Loucy (cell line): ENCODE measurements around the gene ADCY5.

Experiments used
- H2AFZ ChIP-seq: fragments of 200-600 bp; sonication (generic); 2 replicates; pipeline ENCODE4 v1.6.0; 2016; ENCODE audit warnings: antibody characterized with exemption, mild to moderate bottlenecking, low read length, moderate library complexity
- H3F3A ChIP-seq: fragments of 200-600 bp; 2 replicates; pipeline ENCODE4 v1.6.0; 2016; ENCODE audit warnings: antibody characterized with exemption, low read depth, mild to moderate bottlenecking
- H3K27me3 ChIP-seq: fragments of 200-600 bp; sonication (generic); 2 replicates; pipeline ENCODE4 v1.6.1; 2014; ENCODE audit warnings: low read length, mild to moderate bottlenecking; ENCODE audit not compliant: insufficient read depth, poor library complexity, severe bottlenecking
- H3K36me3 ChIP-seq: fragments of 200-600 bp; sonication (generic); 2 replicates; pipeline ENCODE4 v1.6.1; 2016; ENCODE audit warnings: low read length; ENCODE audit not compliant: insufficient read depth
- H3K4me1 ChIP-seq: fragments of 200-600 bp; sonication (generic); 2 replicates; pipeline ENCODE4 v1.5.1; 2014; ENCODE audit warnings: low read length, mild to moderate bottlenecking; ENCODE audit not compliant: insufficient read depth, poor library complexity, severe bottlenecking
- H3K4me2 ChIP-seq: fragments of 200-600 bp; sonication (generic); 2 replicates; pipeline ENCODE4 v1.6.0; 2014; ENCODE audit warnings: antibody characterized with exemption, low read length, low read depth, mild to moderate bottlenecking; ENCODE audit not compliant: poor library complexity, severe bottlenecking
- H3K4me3 ChIP-seq: fragments of 200-600 bp; sonication (generic); 2 replicates; pipeline ENCODE4 v1.5.1; 2014; ENCODE audit warnings: low read length, mild to moderate bottlenecking, mixed read lengths; ENCODE audit not compliant: poor library complexity, severe bottlenecking
- H3K79me2 ChIP-seq: fragments of 200-600 bp; sonication (generic); 2 replicates; pipeline ENCODE4 v1.6.1; 2014; ENCODE audit warnings: low read length; ENCODE audit not compliant: insufficient read depth
- H3K9ac ChIP-seq: fragments of 200-600 bp; sonication (generic); 2 replicates; pipeline ENCODE4 v1.6.0; 2014; ENCODE audit warnings: mild to moderate bottlenecking, low read depth, low read length, moderate library complexity; ENCODE audit not compliant: poor library complexity, severe bottlenecking
- H3K9me2 ChIP-seq: fragments of 200-600 bp; sonication (generic); replicated peaks from 2 replicates; pipeline ENCODE4 v1.6.1; 2016; ENCODE audit warnings: low read depth, low read length, mixed read lengths
- H3K9me3 ChIP-seq: fragments of 200-600 bp; sonication (generic); 2 replicates; pipeline ENCODE4 v1.6.1; 2014; ENCODE audit warnings: mild to moderate bottlenecking, antibody characterized with exemption, low read length, low read depth; ENCODE audit not compliant: insufficient read depth
- H4K20me1 ChIP-seq: fragments of 200-600 bp; sonication (generic); 2 replicates; pipeline ENCODE4 v1.6.0; 2014; ENCODE audit warnings: antibody characterized with exemption, low read length, mild to moderate bottlenecking; ENCODE audit not compliant: insufficient read depth, poor library complexity, severe bottlenecking
- CTCF ChIP-seq: fragments of 200-600 bp; sonication (generic); conservative IDR thresholded peaks from 2 replicates; pipeline ENCODE4 v1.5.1; 2014; ENCODE audit warnings: mild to moderate bottlenecking, antibody characterized with exemption, low read length
- EZH2phosphoT487 ChIP-seq: fragments of 200-600 bp; IDR thresholded peaks from 2 replicates; pipeline ENCODE4 v1.6.1; 2018; ENCODE audit warnings: antibody characterized with exemption, mild to moderate bottlenecking, moderate library complexity, borderline replicate concordance

ADCY5 gene

DNA sequence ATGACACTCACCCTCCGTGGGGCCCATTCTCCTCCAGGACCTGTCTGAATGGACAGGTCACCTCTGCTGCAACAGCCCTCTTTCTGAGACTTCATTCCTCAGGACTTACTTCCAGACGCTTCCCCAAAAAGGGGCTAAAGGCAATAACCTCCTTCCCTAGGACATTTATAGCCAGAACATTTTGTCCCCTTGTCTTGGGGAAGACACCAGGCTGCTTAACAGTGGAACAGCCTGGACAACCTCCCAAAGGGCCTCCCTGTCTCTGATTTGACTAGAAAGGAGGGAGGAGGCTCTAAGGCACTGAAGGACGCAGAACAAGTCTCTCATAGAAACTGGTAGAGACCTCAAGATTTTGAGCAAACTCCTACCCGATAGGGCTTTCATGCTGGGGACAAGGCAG is 32.7 kb downstream of the ADCY5 start:
- Histone ChIP-seq H3K9me2 (no peaks in the 10 kb centered on the region), H2AFZ (no peak overlapping the region), H3K4me3 (no peak overlapping the region), H3K4me1 (no peaks in the 10 kb centered on the region), H3K79me2 (no peaks in the 10 kb centered on the region), H3K27me3 (no peaks in the 10 kb centered on the region), H4K20me1 (no peaks in the 10 kb centered on the region), H3K4me2 (no peak overlapping the region), H3F3A (no peaks in the 10 kb centered on the region), H3K9ac (no peak overlapping the region), H3K36me3 (no peaks in the 10 kb centered on the region), H3K9me3 (no peaks in the 10 kb centered on the region)
- TF ChIP-seq EZH2phosphoT487 = no peak
- no peak for TF ChIP-seq CTCF

- Histone ChIP-seq H3K27me3 (no peaks in the 10 kb centered on the region), H3K4me2 (no peak overlapping the region), H3K9me3 (no peaks in the 10 kb centered on the region), H4K20me1 (no peaks in the 10 kb centered on the region), H3K4me1 (no peaks in the 10 kb centered on the region), H3K9me2 (no peaks in the 10 kb centered on the region), H3K36me3 (no peaks in the 10 kb centered on the region), H3K79me2 (no peaks in the 10 kb centered on the region), H3K4me3 (no peak overlapping the region), H3K9ac (no peak overlapping the region), H3F3A (no peaks in the 10 kb centered on the region), H2AFZ (no peak overlapping the region)
- TF ChIP-seq CTCF (no peak), EZH2phosphoT487 (no peak)
Observed at GRCh38 chr3:123414973-123415775, 33.7 kb downstream of the ADCY5 start.

GRCh38 chr3:123412811-123413604 is 35.9 kb downstream of the ADCY5 start:
- Histone ChIP-seq H3K4me3 (no peak overlapping the region), H3F3A (no peaks in the 10 kb centered on the region), H3K4me1 (no peaks in the 10 kb centered on the region), H2AFZ (no peak overlapping the region), H4K20me1 (no peaks in the 10 kb centered on the region), H3K9ac (no peak overlapping the region), H3K9me3 (no peaks in the 10 kb centered on the region), H3K9me2 (no peaks in the 10 kb centered on the region), H3K4me2 (no peak overlapping the region), H3K27me3 (no peaks in the 10 kb centered on the region), H3K79me2 (no peaks in the 10 kb centered on the region), H3K36me3 (no peaks in the 10 kb centered on the region)
- no peak for TF ChIP-seq EZH2phosphoT487
- no peak for TF ChIP-seq CTCF
